ENCODE data around the gene NDUFB10. TPM values are rescaled to one million over a fixed set of nuclear protein-coding genes. Genes with fewer than 3 reads are reported as not detected.

The NDUFB10 gene
- total RNA-seq, 1 donor from 2014 or later = 96.9 TPM

DNA sequence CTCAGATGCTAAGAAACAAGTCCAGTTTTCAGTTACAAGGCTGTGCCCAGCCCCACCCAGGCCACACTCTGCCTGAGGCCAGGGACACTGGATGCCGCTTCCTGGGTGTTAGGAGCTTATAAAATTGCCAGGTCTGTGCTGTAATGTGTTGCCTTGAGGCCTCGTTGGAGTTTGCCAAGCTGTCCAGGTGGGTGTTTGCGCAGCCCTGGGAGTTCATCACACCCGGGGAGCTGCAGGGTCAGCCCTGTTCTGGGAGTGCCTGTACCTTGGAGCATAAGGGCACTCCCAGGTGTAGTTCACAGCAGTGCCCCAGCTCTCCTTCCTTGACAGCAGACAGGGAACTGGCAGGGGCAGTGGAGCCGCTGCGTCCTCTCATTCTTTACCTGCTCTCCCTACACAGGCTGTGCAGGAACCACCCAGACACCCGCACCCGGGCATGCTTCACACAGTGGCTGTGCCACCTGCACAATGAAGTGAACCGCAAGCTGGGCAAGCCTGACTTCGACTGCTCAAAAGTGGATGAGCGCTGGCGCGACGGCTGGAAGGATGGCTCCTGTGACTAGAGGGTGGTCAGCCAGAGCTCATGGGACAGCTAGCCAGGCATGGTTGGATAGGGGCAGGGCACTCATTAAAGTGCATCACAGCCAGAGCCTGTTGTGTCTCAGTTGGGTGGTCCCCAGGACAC lies 26.3 kb downstream of the NDUFB10 start:
- H3K27ac Mint-ChIP-seq = no peak overlapping the region
- peaks cover 41% of the 10 kb centered on the region for H3K27me3 Mint-ChIP-seq
- TF ChIP-seq, protein P1, sequence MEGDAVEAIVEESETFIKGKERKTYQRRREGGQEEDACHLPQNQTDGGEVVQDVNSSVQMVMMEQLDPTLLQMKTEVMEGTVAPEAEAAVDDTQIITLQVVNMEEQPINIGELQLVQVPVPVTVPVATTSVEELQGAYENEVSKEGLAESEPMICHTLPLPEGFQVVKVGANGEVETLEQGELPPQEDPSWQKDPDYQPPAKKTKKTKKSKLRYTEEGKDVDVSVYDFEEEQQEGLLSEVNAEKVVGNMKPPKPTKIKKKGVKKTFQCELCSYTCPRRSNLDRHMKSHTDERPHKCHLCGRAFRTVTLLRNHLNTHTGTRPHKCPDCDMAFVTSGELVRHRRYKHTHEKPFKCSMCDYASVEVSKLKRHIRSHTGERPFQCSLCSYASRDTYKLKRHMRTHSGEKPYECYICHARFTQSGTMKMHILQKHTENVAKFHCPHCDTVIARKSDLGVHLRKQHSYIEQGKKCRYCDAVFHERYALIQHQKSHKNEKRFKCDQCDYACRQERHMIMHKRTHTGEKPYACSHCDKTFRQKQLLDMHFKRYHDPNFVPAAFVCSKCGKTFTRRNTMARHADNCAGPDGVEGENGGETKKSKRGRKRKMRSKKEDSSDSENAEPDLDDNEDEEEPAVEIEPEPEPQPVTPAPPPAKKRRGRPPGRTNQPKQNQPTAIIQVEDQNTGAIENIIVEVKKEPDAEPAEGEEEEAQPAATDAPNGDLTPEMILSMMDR (IDR thresholded peaks at IDR 0.05; ENCODE audit: unreplicated experiment) = no peak
- H3K4me3 Mint-ChIP-seq (ENCODE audit: low read depth) = peak overlapping the region; percentile 83
- H3K9me3 Mint-ChIP-seq (ENCODE audit: low read depth) = no peaks in the 10 kb centered on the region
- H3K4me1 Mint-ChIP-seq (ENCODE audit: low read depth) = peaks cover 12% of the 10 kb centered on the region
- peaks cover 2% of the 10 kb centered on the region for H3K36me3 Mint-ChIP-seq (ENCODE audit: insufficient read depth)
- no peak for DNase-seq (ENCODE audit: low spot score, unreplicated experiment)

DNA sequence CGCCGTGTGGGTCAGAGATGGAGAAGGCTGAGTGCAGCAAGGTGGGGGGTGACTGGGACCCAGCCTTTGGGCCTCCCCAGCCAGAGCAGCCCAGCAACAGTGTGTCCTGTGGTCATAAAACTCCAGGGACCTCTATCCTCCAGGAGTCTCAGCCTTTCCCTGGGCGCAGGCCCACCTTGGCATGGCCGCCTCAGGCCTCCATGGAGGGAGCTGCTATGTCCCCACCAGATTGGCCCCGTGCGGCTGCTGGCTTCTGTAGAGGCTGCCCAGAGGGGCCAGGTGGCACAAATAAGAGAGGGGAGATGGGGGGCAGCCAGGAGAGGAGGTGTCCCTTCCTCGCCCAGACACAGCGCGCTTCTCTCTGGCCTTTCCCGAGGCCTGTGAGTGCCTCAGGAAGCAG lies 27.9 kb downstream of the NDUFB10 start:
- no peak overlapping the region for H3K4me3 Mint-ChIP-seq (ENCODE audit: low read depth)
- H3K27ac Mint-ChIP-seq = no peak overlapping the region
- DNase-seq (ENCODE audit: low spot score, unreplicated experiment) = no peak
- TF ChIP-seq, protein P1 (IDR thresholded peaks at IDR 0.05; ENCODE audit: unreplicated experiment) = no peak
- peaks cover 12% of the 10 kb centered on the region for H3K4me1 Mint-ChIP-seq (ENCODE audit: low read depth)
- peaks cover 2% of the 10 kb centered on the region for H3K36me3 Mint-ChIP-seq (ENCODE audit: insufficient read depth)
- H3K9me3 Mint-ChIP-seq (ENCODE audit: low read depth) = no peaks in the 10 kb centered on the region
- peaks cover 35% of the 10 kb centered on the region for H3K27me3 Mint-ChIP-seq

DNA sequence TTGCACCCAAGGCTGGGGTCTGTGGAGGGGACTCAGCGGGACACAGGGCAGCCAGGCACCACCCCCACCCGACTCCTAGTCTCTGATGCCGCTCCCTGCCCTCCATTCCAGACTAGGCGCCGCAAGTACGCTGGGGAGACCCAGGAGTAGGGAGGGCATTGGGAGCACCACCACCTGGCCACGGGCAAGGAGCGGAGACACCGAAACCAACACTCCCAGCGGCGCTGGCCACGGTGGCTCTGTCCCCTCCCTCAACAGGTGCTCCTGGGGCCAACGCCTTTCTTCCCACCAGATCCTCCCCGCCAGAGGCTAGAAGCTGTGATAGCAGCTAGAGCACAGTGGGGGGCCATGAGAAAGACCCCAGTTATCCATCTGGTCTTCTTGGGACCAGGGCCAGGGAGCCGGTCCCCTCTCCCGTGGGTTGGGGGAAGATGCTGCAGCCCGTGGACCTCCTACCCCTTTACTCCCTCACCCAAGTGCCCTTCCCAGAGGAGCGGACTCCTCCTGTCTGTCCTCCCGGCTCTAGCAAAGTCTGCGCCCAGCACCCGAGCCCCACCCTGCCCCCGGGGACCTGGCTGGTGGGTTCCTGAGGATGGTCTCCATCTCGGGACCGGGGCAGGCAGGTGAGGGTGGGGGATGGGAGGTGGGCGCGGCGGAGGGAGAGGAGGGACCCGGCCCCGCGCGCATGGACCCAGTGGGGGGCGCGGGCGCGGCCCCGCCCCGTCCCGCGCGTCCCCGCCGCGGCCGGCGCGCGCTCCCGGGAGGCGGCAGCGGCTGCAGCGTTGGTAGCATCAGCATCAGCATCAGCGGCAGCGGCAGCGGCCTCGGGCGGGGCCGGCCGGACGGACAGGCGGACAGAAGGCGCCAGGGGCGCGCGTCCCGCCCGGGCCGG lies 30.1 kb downstream of the NDUFB10 start, which contains the start of gene SYNGR3:
TSS of gene SYNGR3 (plus strand) at position 762 of the 892 bp plus-strand sequence. CDS start 133 bp downstream, outside the sequence.
- TF ChIP-seq, protein P1 (IDR thresholded peaks at IDR 0.05; ENCODE audit: unreplicated experiment) = no peak
- Mint-ChIP-seq H3K4me1 (ENCODE audit: low read depth) (peaks cover 7% of the 10 kb centered on the region), H3K4me3 (ENCODE audit: low read depth) (peak within 1 kb of the TSS; percentile 68), H3K27ac (peak within 1 kb of the TSS; percentile 67), H3K27me3 (peaks cover 32% of the 10 kb centered on the region), H3K36me3 (ENCODE audit: insufficient read depth) (peaks cover 2% of the 10 kb centered on the region), H3K9me3 (ENCODE audit: low read depth) (no peaks in the 10 kb centered on the region)
- DNase-seq (ENCODE audit: low spot score, unreplicated experiment) = no peak

DNA sequence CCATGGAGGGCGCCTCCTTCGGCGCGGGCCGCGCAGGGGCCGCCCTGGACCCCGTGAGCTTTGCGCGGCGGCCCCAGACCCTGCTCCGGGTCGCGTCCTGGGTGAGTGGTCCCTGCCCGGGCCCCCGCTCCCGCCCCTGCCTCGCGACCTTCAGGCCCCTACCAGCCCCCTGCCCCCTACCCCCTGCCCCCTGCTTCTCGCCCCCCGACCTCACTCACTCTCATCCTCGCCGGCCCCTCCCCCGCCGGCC lies 30.7 kb downstream of the NDUFB10 start:
- TF ChIP-seq, protein P1 (IDR thresholded peaks at IDR 0.05; ENCODE audit: unreplicated experiment) = no peak
- Mint-ChIP-seq H3K4me1 (ENCODE audit: low read depth) (peaks cover 4% of the 10 kb centered on the region), H3K9me3 (ENCODE audit: low read depth) (no peaks in the 10 kb centered on the region), H3K27me3 (peaks cover 32% of the 10 kb centered on the region), H3K36me3 (ENCODE audit: insufficient read depth) (peaks cover 2% of the 10 kb centered on the region), H3K4me3 (ENCODE audit: low read depth) (no peak overlapping the region), H3K27ac (no peak overlapping the region)
- no peak for DNase-seq (ENCODE audit: low spot score, unreplicated experiment)

DNA sequence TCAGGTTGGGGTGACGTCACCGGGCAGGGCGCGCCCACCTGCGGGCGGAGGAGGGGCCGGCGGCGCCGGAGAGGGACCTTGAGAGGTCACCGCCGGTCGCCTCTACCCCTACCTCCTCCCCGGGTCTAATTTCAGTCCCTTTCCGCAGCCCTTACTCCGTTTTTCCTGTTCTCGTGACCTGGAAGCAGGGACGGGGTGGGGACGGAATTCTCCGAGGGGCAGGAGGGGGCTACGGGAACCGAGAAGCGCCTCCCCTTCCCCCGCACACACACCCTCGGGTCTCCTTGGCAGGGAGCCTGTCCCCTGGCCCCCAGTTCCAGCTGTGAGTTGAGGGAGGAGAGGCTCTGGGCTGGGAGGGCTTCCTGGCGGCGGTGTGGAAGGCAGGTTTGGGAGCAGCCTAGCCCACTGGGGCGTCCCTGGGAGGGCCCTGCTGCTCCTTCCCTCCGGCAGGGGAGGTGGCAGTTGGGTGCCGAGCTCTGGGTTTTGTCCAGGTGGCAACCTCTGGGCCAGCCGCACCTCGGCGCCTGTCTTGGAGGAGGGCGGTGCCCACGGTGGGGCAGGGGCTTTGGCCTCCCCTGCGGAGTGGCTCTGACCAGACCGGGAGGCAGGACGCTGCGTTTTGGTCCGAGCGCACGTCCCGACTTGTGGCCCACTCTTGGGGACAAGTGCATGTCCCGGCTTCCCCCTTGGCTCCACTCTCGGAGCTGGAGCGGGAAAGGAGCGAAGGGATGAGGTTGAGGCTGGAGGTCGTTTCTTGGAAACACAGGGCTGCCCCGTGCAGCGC lies 31.2 kb downstream of the NDUFB10 start:
- TF ChIP-seq, protein P1 (IDR thresholded peaks at IDR 0.05; ENCODE audit: unreplicated experiment) = no peak
- no peak for DNase-seq (ENCODE audit: low spot score, unreplicated experiment)
- Mint-ChIP-seq H3K27me3 (peaks cover 32% of the 10 kb centered on the region), H3K27ac (no peak overlapping the region), H3K4me3 (ENCODE audit: low read depth) (peak overlapping the region; percentile 68), H3K36me3 (ENCODE audit: insufficient read depth) (peaks cover 2% of the 10 kb centered on the region), H3K9me3 (ENCODE audit: low read depth) (no peaks in the 10 kb centered on the region), H3K4me1 (ENCODE audit: low read depth) (peaks cover 2% of the 10 kb centered on the region)

All from progenitor cell of endocrine pancreas (in vitro differentiated cells).